ENCODE results near the gene SRC.
A peak's percentile ranks its signal among the peaks of the same experiment; 100 is the strongest.

Gene SRC

DNA sequence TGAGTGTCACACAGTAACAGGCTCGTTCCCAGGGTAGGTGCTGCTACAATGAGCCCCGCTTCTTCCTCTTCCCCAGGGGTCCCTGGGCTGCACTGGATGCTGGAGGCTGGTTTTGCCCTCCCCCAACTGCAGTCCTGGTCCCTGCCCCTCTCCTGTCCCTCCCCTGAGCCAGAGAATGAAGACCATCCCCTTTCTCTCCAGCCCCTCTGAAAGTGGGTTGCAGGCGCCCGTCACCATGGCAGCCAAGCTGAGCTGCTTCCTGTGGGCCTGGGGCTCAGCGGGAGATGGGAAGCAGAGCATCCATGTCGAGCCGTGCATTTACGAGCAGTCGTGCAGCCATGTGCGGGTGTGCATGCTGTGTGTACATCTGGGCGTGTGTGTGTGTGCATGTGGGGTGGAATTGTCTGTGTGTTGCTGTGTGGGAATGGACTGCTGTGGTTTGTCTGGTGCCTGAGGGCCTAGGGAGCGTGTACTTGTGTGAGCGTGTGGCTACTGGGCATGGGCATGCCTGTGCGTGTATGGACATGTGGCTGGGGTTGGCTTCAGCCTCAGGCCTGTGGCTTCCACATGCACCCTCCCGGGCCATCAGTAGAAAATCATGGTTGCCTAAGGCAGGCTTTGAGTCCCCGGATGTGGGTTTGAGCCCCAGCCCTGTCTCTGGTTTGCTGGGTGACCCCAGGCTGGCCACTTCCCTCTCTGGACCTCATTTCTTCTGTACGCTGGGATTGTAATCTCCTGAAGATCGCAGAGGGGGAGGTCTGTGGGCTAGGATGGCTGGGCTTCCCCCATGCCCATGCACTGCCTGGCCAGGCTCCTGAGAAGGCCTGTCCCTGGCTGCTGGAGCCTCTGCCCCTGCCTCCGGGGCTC is 48.8 kb downstream of the SRC start:
- no peak for DNase-seq (ENCODE audit: low read depth)
- TF ChIP-seq, protein P1, sequence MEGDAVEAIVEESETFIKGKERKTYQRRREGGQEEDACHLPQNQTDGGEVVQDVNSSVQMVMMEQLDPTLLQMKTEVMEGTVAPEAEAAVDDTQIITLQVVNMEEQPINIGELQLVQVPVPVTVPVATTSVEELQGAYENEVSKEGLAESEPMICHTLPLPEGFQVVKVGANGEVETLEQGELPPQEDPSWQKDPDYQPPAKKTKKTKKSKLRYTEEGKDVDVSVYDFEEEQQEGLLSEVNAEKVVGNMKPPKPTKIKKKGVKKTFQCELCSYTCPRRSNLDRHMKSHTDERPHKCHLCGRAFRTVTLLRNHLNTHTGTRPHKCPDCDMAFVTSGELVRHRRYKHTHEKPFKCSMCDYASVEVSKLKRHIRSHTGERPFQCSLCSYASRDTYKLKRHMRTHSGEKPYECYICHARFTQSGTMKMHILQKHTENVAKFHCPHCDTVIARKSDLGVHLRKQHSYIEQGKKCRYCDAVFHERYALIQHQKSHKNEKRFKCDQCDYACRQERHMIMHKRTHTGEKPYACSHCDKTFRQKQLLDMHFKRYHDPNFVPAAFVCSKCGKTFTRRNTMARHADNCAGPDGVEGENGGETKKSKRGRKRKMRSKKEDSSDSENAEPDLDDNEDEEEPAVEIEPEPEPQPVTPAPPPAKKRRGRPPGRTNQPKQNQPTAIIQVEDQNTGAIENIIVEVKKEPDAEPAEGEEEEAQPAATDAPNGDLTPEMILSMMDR (IDR thresholded peaks at IDR 0.05; ENCODE audit: control insufficient read depth, insufficient read depth, low read depth, low read length, missing control alignments): no peak
- H3K4me3 ChIP-seq (ENCODE audit: control insufficient read depth, low read depth, low read length): no peak overlapping the region

DNA sequence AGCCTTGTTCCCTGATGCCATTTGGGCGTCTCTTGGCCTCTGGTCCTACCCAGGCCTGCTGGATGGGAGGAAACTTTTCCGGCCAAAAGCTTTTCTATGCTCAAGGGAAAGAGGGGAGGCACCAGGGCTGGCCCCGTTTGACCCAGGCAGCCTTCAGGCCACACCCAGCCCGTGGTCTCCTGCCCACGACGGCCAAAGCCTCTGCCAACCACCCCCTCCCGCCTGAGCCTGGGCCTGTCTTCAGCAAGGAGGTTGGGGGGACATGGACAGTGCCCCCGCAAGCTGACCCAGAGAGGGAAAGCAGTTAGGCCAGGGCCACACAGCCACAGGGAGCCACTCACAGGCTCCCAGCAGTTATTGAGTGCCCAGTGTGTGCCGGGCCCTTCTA is 49.5 kb downstream of the SRC start:
- no peak for DNase-seq (ENCODE audit: low read depth)
- no peak overlapping the region for H3K4me3 ChIP-seq (ENCODE audit: control insufficient read depth, low read depth, low read length)
- TF ChIP-seq, protein P1 (IDR thresholded peaks at IDR 0.05; ENCODE audit: control insufficient read depth, insufficient read depth, low read depth, low read length, missing control alignments): no peak

GRCh38 chr20:37395921-37396415 is 50.0 kb downstream of the SRC start:
- DNase-seq (ENCODE audit: low read depth): no peak
- TF ChIP-seq, protein P1 (IDR thresholded peaks at IDR 0.05; ENCODE audit: control insufficient read depth, insufficient read depth, low read depth, low read length, missing control alignments): no peak
- H3K4me3 ChIP-seq (ENCODE audit: control insufficient read depth, low read depth, low read length): no peak overlapping the region

DNA sequence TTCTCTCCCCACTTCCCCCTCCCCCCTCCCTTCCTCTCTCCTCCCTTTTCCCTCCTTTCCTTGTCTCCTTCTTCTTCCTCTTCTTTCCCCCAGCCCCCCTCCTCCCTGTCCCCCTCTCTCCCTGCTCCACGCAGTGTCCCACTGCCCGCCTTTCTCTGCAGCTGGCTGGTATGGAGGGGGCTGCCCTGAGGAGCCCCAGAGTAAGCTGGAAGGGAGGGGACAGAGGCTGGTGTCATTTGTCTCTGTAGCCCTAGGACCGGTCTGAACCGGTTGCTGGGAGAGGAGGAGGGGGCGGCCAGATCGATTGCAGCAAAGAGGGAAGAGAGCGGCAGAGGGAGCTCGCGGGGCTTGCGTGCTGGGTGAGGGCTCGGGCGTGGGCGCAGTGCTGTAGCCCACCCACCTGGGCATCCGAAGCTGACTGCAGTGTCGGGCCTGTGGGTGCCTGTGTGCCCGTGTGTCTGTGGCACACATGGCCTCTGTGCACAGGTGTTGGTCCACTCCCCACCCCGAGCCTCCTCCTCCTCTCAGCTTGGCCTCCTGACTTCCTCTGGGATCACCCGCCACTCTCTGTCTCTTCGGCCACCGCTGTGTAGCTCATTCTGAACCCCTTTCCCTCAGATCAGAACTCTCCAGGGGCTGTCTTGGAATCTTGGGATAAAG is 50.6 kb downstream of the SRC start:
- no peak overlapping the region for H3K4me3 ChIP-seq (ENCODE audit: control insufficient read depth, low read depth, low read length)
- DNase-seq (ENCODE audit: low read depth): no peak
- TF ChIP-seq, protein P1 (IDR thresholded peaks at IDR 0.05; ENCODE audit: control insufficient read depth, insufficient read depth, low read depth, low read length, missing control alignments): no peak

DNA sequence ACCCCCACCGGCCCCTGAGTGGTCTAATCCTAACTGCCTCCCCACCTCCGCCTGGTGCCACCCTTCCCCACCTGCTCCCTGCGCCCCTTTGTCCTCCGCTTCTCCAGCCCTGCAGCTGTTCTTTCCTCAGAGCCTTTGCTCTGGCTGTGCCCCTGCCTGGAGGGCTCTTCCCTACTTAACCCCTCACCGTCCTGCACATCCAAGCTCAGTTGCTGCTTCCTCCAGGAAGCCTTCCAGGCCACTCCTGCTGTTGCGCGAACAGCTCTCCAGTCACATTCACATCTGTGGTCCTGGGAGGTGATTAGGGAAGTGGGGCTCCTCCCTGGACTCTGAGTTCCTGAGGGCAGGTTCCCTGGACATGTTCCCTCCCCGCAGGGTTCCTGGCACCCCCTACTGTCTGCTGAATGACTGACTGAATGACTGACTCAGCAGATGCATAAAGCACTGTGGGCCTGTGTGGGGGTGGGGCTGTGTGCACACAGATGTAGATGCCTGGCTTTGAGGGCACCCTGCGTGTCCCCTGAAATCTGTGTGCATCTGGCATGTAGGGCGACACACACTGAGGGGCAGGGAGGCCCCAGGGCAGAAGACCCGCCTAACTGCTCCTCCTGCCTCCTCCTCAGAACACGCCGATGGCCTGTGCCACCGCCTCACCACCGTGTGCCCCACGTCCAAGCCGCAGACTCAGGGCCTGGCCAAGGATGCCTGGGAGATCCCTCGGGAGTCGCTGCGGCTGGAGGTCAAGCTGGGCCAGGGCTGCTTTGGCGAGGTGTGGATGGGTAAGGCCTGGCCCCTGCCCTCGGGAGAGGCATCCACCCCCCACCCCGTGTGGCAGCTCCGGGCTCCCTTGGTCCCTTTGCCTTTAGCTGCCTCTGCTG is 51.4 kb downstream of the SRC start:
- no peak overlapping the region for H3K4me3 ChIP-seq (ENCODE audit: control insufficient read depth, low read depth, low read length)
- no peak for DNase-seq (ENCODE audit: low read depth)
- TF ChIP-seq, protein P1 (IDR thresholded peaks at IDR 0.05; ENCODE audit: control insufficient read depth, insufficient read depth, low read depth, low read length, missing control alignments): peak; percentile 4

Data from AG09309 (cell line).